Heart right ventricle (tissue), 16 donors: Measurements from ENCODE around the gene IGF2R. TPM values are rescaled to one million over a fixed set of nuclear protein-coding genes. Genes with fewer than 3 reads are reported as not detected.
"Not testable (repeated sequence)": the region's sequence is repeated elsewhere in the genome, so short reads cannot be mapped to it uniquely, and the experiment has no call there.

Experiments
- ATAC-seq, 8 donors: fragments of 200-7000 bp; cut with Tn5 transposase; one replicate each; pipeline ENCODE4 v1.9.1; 2020; ENCODE audit warnings: mild to moderate bottlenecking in 8 of 8, moderate library complexity in 8 of 8, moderate number of reproducible peaks in 1 of 8
- DNase-seq, 2 donors: peaks; one replicate each; pipeline ENCODE4 v3.0.0-alpha.2; 2020
- H3K27ac ChIP-seq, 10 donors: fragments of 200-600 bp; sonication (generic) in 2 of 10; one replicate each; pipeline versions ENCODE4 v1.5.0 to v1.8.0; 2020 to 2022; ENCODE audit warnings: mild to moderate bottlenecking in 3 of 10
- H3K27me3 ChIP-seq, 7 donors: fragments of 200-600 bp; one replicate each; pipeline ENCODE4 v1.8.0; 2021 to 2022; ENCODE audit warnings: mild to moderate bottlenecking in 2 of 7
- H3K36me3 ChIP-seq, 9 donors: fragments of 200-600 bp; sonication (generic) in 1 of 9; one replicate each; pipeline versions ENCODE4 v1.5.0 to v1.8.0; 2020 to 2022; ENCODE audit warnings: mild to moderate bottlenecking in 2 of 9
- H3K4me1 ChIP-seq, 9 donors: fragments of 200-600 bp; sonication (generic) in 1 of 9; one replicate each; pipeline versions ENCODE4 v1.5.0 to v1.8.0; 2020 to 2022; ENCODE audit warnings: mild to moderate bottlenecking in 4 of 9
- H3K4me3 ChIP-seq, 10 donors: fragments of 200-600 bp; sonication (generic) in 2 of 10; one replicate each; pipeline versions ENCODE4 v1.5.0 to v1.8.0; 2020 to 2022; ENCODE audit warnings: mild to moderate bottlenecking in 7 of 10, moderate library complexity in 2 of 10
- H3K9me3 ChIP-seq, 11 donors: fragments of 200-600 bp in 10 of 11; sonication (generic) in 2 of 11; one replicate each; pipeline versions ENCODE4 v1.5.0 to v1.8.0; 2013 to 2022; ENCODE audit warnings: mild to moderate bottlenecking in 2 of 11, control low read depth in 1 of 11, moderate library complexity in 1 of 11
- CTCF ChIP-seq, 9 donors: fragments of 200-600 bp; sonication (generic) in 2 of 9; IDR thresholded peaks; one replicate each; pipeline versions ENCODE4 v1.5.0 to v1.8.0; 2021 to 2022; ENCODE audit warnings: antibody characterized with exemption in 9 of 9, mild to moderate bottlenecking in 5 of 9, moderate library complexity in 1 of 9
- WGBS, 2 donors: extraction: QIAGEN DNeasy Blood & Tissue Kit; methylation state at CpG; one replicate each; pipeline ENCODE4 v1.1.7; 2013; ENCODE audit warnings: inconsistent platforms in 1 of 2; 5-methylcytosine and 5-hydroxymethylcytosine counted together
- intact Hi-C, 10 donors: fragments of 100-400 bp; cut with DNase I; formaldehyde crosslinking; loops; one replicate each; pipeline versions ENCODE4 v1.11.1 to v1.14.2; 2022
- polyA plus RNA-seq, 2 donors: library from polyadenylated mRNA; stranded (reverse); fragments of 200-250 nt; gene quantifications; one replicate each; pipeline ENCODE4 v1.2.3, GENCODE V29; 2013
- total RNA-seq, 10 donors: library from RNA; stranded (reverse); fragmentation: NEBNext Ultra II Directional in 3 of 10; extraction: Animal tissue kit (Norgen Biotek cat#: 25700) in 3 of 10; gene quantifications; one replicate each; pipeline versions ENCODE4 v1.2.1 to v1.2.4, GENCODE V29; 2021 to 2023
- donor health status: Arrhythmogenic right ventricular cardiomyopathy.
- donor health status: ischemic (EF 13 %, LVEDD 7.1; RV severe dilation, severe dysfunction).
- donor health status: healthy with polysubstance abuse.
- donor health status: DM: no; HTN: yes; CAD: no.
- donor health status: DM: no; HTN: no; CAD: no.
- donor health status: ischemic (EF 25% LVEDD 6.9; RV normal size, moderate dysfunction).
- donor health status: ischemic (EF 25% LVEDD 5.7; RV mildly dilated, moderate dysfunction).
- donor health status: healthy.
- donor health status: DM: yes; HTN: yes; CAD: no.
- donor health status: Ischemic cardiomyopathy.
- donor health status: ischemic (EF 35%, LVEDD 5.7; RV mildly dilated, moderate dysfunction).
- donor health status: nonischemic (EF 11% LVEDD 7.7; RV severe dilation, severe dysfunction).
- donor health status: DM: yes; HTN: yes; CAD: no.
- donor health status: PGD.
- donor health status: ischemic (EF 29% LVEDD 5.4; RV normal size, mild dysfunction).
- donor health status: nonischemic (EF 23%, LVEDD 6.1; RV moderate dilation, normal function).

IGF2R gene
- total and polyA plus RNA-seq, 12 donors, result 13.7 to 95.6 (median 70.2) TPM

- H3K27me3 ChIP-seq, result no peaks in the 10 kb centered on the region
- H3K9me3 ChIP-seq, result peaks cover 0 to 14% (median 0%) of the 10 kb centered on the region in 11 donors
- intact Hi-C loops, result no loop called here
- DNase-seq (no peak), ATAC-seq (no peak)
- no peak for TF ChIP-seq CTCF (IDR thresholded peaks at IDR 0.05)
- H3K4me1 ChIP-seq, result peaks cover 0 to 25% (median 9%) of the 10 kb centered on the region in 9 donors
- 93 to 94% methylated on average over 6 of the region's 6 CpGs for WGBS, 2 donors
- no peak overlapping the region for H3K27ac ChIP-seq
- H3K4me3 ChIP-seq, result no peak overlapping the region
- H3K36me3 ChIP-seq, result peaks cover 0 to 26% (median 0%) of the 10 kb centered on the region in 9 donors
Observed at GRCh38 chr6:159999240-159999671, 30.4 kb downstream of the IGF2R start.

- Histone ChIP-seq H3K4me1 (peaks cover 0 to 35% (median 11%) of the 10 kb centered on the region in 9 donors), H3K9me3 (peaks cover 0 to 7% (median 0%) of the 10 kb centered on the region in 11 donors)
- WGBS, 2 donors, result 88 to 89% methylated on average over 8 of the region's 8 CpGs
Observed at GRCh38 chr6:160000280-160000704, 31.4 kb downstream of the IGF2R start.

GRCh38 chr6:160000893-160001427, 32.1 kb downstream of the IGF2R start:
- H3K4me3 ChIP-seq, DNase-seq, ATAC-seq, H3K9me3 ChIP-seq, H3K27ac ChIP-seq, H3K27me3 ChIP-seq, intact Hi-C loops: not testable (repeated sequence)
- Histone ChIP-seq H3K4me1 (peaks cover 0 to 35% (median 11%) of the 10 kb centered on the region in 9 donors), H3K36me3 (peaks cover 0 to 26% (median 0%) of the 10 kb centered on the region in 9 donors)
- 90 to 91% methylated on average over 9 of the region's 9 CpGs for WGBS, 2 donors

More at GRCh38 chr6:160000280-160000704, 31.4 kb downstream of the IGF2R start:
- no peak overlapping the region for H3K4me3 ChIP-seq
- no peak for TF ChIP-seq CTCF (IDR thresholded peaks at IDR 0.05)
- intact Hi-C loops, result no loop called here
- H3K36me3 ChIP-seq, result peaks cover 0 to 26% (median 0%) of the 10 kb centered on the region in 9 donors
- no peaks in the 10 kb centered on the region for H3K27me3 ChIP-seq
- DNase-seq, result no peak
- no peak for ATAC-seq
- H3K27ac ChIP-seq, result no peak overlapping the region

GRCh38 chr6:160002882-160003281, 34.0 kb downstream of the IGF2R start:
- Histone ChIP-seq H3K9me3 (no peaks in the 10 kb centered on the region), H3K36me3 (peaks cover 0 to 19% (median 0%) of the 10 kb centered on the region in 9 donors), H3K4me1 (peaks cover 0 to 33% (median 19%) of the 10 kb centered on the region in 9 donors), H3K4me3 (no peak overlapping the region), H3K27ac (no peak overlapping the region), H3K27me3 (no peaks in the 10 kb centered on the region)
- TF ChIP-seq CTCF (IDR thresholded peaks at IDR 0.05), result no peak
- DNase-seq, result no peak
- intact Hi-C loops, result loop anchor here in 1 of 10 donors (2.0 kb wide), 1 partner anchor 14 kb away; no protein-coding TSS in a partner anchor
- ATAC-seq, result no peak
- WGBS, 2 donors, result 52 to 79% methylated on average over 2 of the region's 2 CpGs

GRCh38 chr6:160004018-160004417, 35.1 kb downstream of the IGF2R start:
- Histone ChIP-seq H3K9me3 (no peaks in the 10 kb centered on the region), H3K4me1 (peaks cover 0 to 38% (median 24%) of the 10 kb centered on the region in 9 donors), H3K36me3 (peaks cover 0 to 16% (median 0%) of the 10 kb centered on the region in 9 donors), H3K27me3 (no peaks in the 10 kb centered on the region), H3K4me3 (no peak overlapping the region), H3K27ac (peak overlapping the region in 1 of 10 donors; percentile 13)
- ATAC-seq, result peak in 2 of 8 donors; percentile 29 to 40
- 81 to 83% methylated on average over 8 of the region's 8 CpGs for WGBS, 2 donors
- DNase-seq, result no peak
- intact Hi-C loops, result no loop called here
- no peak for TF ChIP-seq CTCF (IDR thresholded peaks at IDR 0.05)
